ENCODE data around the gene MINK1. TPM values are rescaled to one million over a fixed set of nuclear protein-coding genes. Genes with fewer than 3 reads are reported as not detected.
"Not testable (repeated sequence)": the region's sequence is repeated elsewhere in the genome, so short reads cannot be mapped to it uniquely, and the experiment has no call there.

The MINK1 gene
- total and polyA plus RNA-seq, 2 of the 8 experiments (the other 6 are each of a cell fraction or from before 2014, with no cell fraction given) = 26.9 to 77.7 TPM

GRCh38 chr17:4832829-4833177, 337 bp upstream of the MINK1 start:
- H3K36me3 ChIP-seq (ENCODE audit: control insufficient read depth in 2 of 4, insufficient read depth in 4 of 4, low read length in 3 of 4); H3K4me1 ChIP-seq (replicated peaks in 1 of 4; ENCODE audit: control insufficient read depth in 3 of 4, insufficient read depth in 4 of 4, low read length in 3 of 4); H4K5ac ChIP-seq (ENCODE audit: insufficient read length, low read depth, low read length); H2AK5ac ChIP-seq (ENCODE audit: low read depth, low read length); H3K9me3 ChIP-seq (ENCODE audit: insufficient read depth in 2 of 2, low read depth in 1 of 2, low read length in 1 of 2); H3K27me3 ChIP-seq (replicated peaks in 1 of 4; ENCODE audit: control insufficient read depth in 3 of 4, extremely low read depth in 1 of 4, insufficient read depth in 3 of 4, low read length in 3 of 4); H3K23ac ChIP-seq (ENCODE audit: insufficient read length); H4K91ac ChIP-seq (replicated peaks; ENCODE audit: insufficient read length, low read length); H3K79me1 ChIP-seq (ENCODE audit: low read depth, low read length); H4K20me1 ChIP-seq (replicated peaks in 1 of 2; ENCODE audit: control insufficient read depth in 1 of 2, insufficient read depth in 2 of 2, low read length in 2 of 2); H2BK5ac ChIP-seq (ENCODE audit: low read depth, low read length); H3K18ac ChIP-seq (ENCODE audit: extremely low read depth, low read length); H2AFZ ChIP-seq (ENCODE audit: low read length); H2BK120ac ChIP-seq (replicated peaks; ENCODE audit: low read depth, low read length); H3K4ac ChIP-seq (replicated peaks; ENCODE audit: insufficient read length, low read depth, low read length); H3K14ac ChIP-seq (ENCODE audit: insufficient read length); DNase-seq (ENCODE audit: low read depth in 1 of 2, low spot score in 2 of 2); H2BK15ac ChIP-seq (ENCODE audit: low read length); H3K27ac ChIP-seq (ENCODE audit: low read depth, low read length); H2BK20ac ChIP-seq (ENCODE audit: low read length); H3K23me2 ChIP-seq (ENCODE audit: low read depth, low read length); FAIRE-seq: not testable (repeated sequence)
- ChIA-PET POLR2A (ENCODE audit: partially characterized antibody) (interaction anchor here (0.8 to 1.0 kb wide), 3 partner anchors 10 to 116 kb away, joined by 3 read pairs; partner anchors contain the start of gene PFN1), CTCF (ENCODE audit: partially characterized antibody) (interaction anchor here (1.3 kb wide), 1 partner anchor 19 kb away, joined by 3 read pairs; no protein-coding TSS in a partner anchor)
- Histone ChIP-seq H3K4me2 (ENCODE audit: insufficient read depth in 1 of 2, low read depth in 2 of 2, low read length in 2 of 2) (peak overlapping the region; percentile 89 to 99), H3K56ac (replicated peaks; ENCODE audit: insufficient read length, low read depth, low read length) (peak overlapping the region; percentile 73), H3K79me2 (ENCODE audit: control insufficient read depth in 1 of 2, insufficient read depth in 2 of 2, low read length in 2 of 2) (peaks cover 0 to 39% of the 10 kb centered on the region in 2 experiments; a peak in 3 of 4 replicates), H2BK12ac (ENCODE audit: low read depth, low read length) (peak overlapping the region; percentile 17; the same call in 1 of the 2 replicates), H3K9ac (replicated peaks in 1 of 4; ENCODE audit: extremely low read depth in 1 of 4, low read depth in 3 of 4, low read length in 3 of 4) (peak overlapping the region in 2 of 4 experiments; percentile 45 to 56; a peak in 2 of 7 replicates), H4K8ac (ENCODE audit: extremely low read depth, insufficient read depth, low read length) (0 out of 2 replicates have a peak overlapping the region, but pooled peaks have one; percentile 91), H3K4me3 (ENCODE audit: extremely low read depth in 1 of 4, insufficient read depth in 2 of 4, low read depth in 3 of 4, low read length in 4 of 4) (peak overlapping the region; percentile 64 to 85 (median 72))
- peak; percentile 53; the same call in 1 of the 2 replicates for TF ChIP-seq E2F6 (IDR thresholded peaks at IDR 0.05)
- 0% methylated on average over 11 of the region's 17 CpGs; no CpG with 5 or more reads in 1 of the 2 experiments for WGBS, 2 experiments (ENCODE audit: extremely low coverage in 1 of 2, insufficient coverage in 1 of 2, insufficient read length in 1 of 2, insufficient replicate concordance in 2 of 2, low coverage in 1 of 2, low lambda C conversion rate in 2 of 2, missing lambda C conversion rate in 1 of 2)
